Brain microvascular endothelial cell (primary cell): ENCODE measurements around the gene ZNF574.

Source experiments
- DNase-seq: peaks from one replicate; pipeline ENCODE4 v3.0.0-alpha.2; 2020
- H3K27ac ChIP-seq: fragments of 250-450 bp; sonication (Bioruptor Pico); 2 replicates; pipeline ENCODE4 v1.5.1; 2020; ENCODE audit warnings: mild to moderate bottlenecking, moderate library complexity
- H3K27me3 ChIP-seq: fragments of 250-450 bp; sonication (Bioruptor Pico); replicated peaks from 2 replicates; pipeline ENCODE4 v1.5.1; 2020; ENCODE audit warnings: mild to moderate bottlenecking
- H3K36me3 ChIP-seq: fragments of 250-450 bp; sonication (Bioruptor Pico); replicated peaks from 2 replicates; pipeline ENCODE4 v1.5.1; 2020; ENCODE audit warnings: mild to moderate bottlenecking
- H3K4me3 ChIP-seq: 2 replicates; pipeline ENCODE4 v1.5.1; 2011; ENCODE audit warnings: low read depth, mild to moderate bottlenecking, control low read depth, low read length, moderate library complexity
- in situ Hi-C: cut with HindIII; loops from 2 replicates; pipeline ENCODE4 v1.10.0; 2017; ENCODE audit warnings: low sequenced_read_pairs, low pct_ligation_motif_present
- TF ChIP-seq, protein P1 (sequence below): IDR thresholded peaks from 2 replicates; pipeline ENCODE4 v1.5.1; 2011; ENCODE audit warnings: low read depth, mild to moderate bottlenecking, moderate library complexity, low read length, control low read depth, inconsistent platforms; ENCODE audit errors: missing control alignments

Gene ZNF574

DNA sequence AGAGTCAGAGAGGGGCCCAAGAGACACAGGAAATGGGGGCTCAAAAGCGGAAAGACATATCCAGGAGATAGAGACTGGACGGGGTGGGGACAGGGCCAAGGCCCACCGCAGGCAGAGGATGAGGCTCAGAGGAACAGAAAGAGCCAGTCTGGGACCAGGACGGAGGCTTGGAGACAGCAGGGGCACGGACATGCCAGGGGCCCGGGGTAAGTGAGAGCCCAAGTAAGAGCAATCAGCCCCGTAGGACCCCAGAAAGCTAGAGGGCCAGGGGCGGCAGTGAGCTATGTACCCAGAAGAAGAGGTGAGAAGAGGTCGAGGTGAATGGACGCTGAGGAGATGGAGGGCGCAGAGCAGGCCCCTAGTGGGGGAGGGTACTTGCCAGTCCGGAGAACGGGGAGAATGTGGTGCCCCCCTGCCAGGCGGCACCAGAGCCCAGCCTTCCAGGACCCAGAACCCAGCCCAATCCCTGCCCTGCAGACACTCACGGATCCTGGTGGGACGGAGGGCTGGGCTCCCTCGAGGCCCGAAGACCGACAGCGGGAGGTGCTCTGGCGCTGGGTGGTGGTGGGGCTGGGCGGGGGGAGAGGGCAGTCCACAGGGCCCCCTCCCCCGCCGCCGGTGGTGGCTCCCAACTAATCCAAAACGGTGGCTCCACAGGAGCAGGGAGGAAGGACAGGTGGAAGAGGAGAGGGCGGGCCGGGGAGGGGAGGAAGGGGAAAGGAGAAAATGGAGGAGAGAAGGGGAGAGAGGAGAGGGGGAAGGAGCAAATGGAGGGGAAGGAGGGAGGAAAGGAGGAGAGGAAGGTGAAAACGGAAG lies 7.0 kb upstream of the ZNF574 start:
- no peaks in the 10 kb centered on the region for H3K36me3 ChIP-seq
- H3K27ac ChIP-seq: no peak overlapping the region
- TF ChIP-seq, protein P1, sequence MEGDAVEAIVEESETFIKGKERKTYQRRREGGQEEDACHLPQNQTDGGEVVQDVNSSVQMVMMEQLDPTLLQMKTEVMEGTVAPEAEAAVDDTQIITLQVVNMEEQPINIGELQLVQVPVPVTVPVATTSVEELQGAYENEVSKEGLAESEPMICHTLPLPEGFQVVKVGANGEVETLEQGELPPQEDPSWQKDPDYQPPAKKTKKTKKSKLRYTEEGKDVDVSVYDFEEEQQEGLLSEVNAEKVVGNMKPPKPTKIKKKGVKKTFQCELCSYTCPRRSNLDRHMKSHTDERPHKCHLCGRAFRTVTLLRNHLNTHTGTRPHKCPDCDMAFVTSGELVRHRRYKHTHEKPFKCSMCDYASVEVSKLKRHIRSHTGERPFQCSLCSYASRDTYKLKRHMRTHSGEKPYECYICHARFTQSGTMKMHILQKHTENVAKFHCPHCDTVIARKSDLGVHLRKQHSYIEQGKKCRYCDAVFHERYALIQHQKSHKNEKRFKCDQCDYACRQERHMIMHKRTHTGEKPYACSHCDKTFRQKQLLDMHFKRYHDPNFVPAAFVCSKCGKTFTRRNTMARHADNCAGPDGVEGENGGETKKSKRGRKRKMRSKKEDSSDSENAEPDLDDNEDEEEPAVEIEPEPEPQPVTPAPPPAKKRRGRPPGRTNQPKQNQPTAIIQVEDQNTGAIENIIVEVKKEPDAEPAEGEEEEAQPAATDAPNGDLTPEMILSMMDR: no peak
- in situ Hi-C loops: no loop called here
- DNase-seq: no peak
- H3K4me3 ChIP-seq: no peak overlapping the region
- peaks cover 27% of the 10 kb centered on the region for H3K27me3 ChIP-seq

DNA sequence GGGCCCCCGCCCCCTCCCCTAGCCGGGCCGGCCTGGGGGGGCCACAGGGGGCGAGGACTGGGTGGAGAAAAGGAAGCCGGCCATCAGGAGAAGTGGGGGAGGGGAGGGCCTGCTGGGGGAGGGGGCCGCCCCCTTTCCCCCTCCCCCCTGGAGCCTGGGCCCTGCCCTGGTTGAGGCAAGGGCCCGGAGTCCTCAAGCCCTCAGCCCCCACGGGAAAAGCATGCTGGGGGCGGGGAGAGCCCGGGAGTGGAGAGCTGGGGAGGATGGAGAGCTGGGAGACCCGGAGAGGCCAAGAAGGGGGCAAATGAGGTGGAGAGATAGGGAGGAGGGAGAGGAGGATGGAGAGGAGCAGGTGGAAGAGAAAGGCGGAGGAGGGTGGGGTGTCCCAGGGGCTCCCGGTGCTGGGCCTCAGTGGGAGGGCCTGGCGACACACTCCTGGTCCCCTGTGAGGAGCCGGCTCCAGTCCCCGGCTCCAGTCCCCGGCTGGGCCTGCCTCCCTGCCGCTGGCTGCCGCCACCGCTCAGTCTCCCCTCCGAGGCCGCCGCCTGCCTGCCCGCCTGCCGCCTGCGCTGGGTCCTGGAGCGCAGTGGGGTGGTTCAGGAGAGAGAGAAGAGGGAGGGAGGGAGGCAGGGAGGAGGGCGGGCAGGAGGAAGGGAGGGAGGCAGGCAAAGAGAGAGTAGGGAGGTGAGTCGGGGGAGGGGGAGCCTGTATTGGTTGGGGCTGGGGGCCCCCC lies 6.2 kb upstream of the ZNF574 start, which contains the start of gene GRIK5:
Gene GRIK5, minus strand, starts transcription at position 588 of the 733 bp plus-strand sequence. CDS start 4,436 bp downstream, outside the sequence.
- DNase-seq: no peak
- in situ Hi-C loops: no loop called here
- Histone ChIP-seq H3K27me3 (peaks cover 27% of the 10 kb centered on the region), H3K36me3 (no peaks in the 10 kb centered on the region), H3K27ac (no peak within 1 kb of the TSS), H3K4me3 (no peak within 1 kb of the TSS)
- TF ChIP-seq, protein P1: no peak

- Histone ChIP-seq H3K27ac (no peak overlapping the region), H3K27me3 (peaks cover 27% of the 10 kb centered on the region), H3K36me3 (no peaks in the 10 kb centered on the region), H3K4me3 (no peak overlapping the region)
- in situ Hi-C loops: no loop called here
- TF ChIP-seq, protein P1: no peak
- no peak for DNase-seq
Observed at GRCh38 chr19:42071247-42071646, 4.7 kb upstream of the ZNF574 start.

DNA sequence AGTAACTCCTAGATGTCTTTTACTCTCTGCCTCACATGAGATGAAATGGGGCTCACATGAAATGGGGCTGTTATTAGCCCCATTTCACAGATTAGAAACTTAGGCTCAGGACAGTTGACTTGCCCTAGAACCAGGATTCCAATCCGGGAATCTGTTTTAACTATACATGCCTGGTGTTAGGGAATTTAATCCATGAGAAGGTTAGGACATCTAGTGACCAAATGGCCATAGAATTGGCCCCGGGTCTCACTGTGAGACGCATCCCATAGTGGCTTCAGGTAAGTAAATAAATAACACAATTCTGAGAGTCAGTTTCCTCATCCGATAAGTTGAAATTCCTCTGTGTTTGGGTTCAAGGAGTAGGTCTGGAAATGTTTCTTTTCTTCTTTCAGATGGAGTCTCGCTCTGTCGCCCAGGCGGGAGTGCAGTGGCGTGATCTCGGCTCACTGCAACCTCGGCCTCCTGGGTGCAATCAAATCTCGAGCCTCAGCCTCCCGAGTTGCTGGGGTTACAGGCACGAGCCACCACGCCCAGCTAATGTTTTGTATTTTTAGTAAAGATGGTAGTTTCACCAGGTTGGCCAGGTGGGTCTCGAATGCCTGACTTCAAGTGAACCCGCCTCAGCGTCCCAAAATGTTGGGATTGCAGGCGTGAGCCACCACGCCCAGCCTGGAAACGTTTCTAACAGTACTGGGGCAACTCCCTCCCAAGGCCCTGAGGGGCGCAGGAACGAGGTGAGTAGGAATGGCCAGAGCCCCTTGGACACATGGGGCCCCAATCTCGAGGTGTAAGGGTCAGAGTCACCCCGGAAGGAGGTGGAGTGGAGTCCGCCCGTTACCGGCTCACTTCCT lies 1.2 kb upstream of the ZNF574 start:
- Histone ChIP-seq H3K36me3 (peaks cover 13% of the 10 kb centered on the region), H3K27me3 (peaks cover 3% of the 10 kb centered on the region), H3K4me3 (peak overlapping the region; percentile 78), H3K27ac (peak overlapping the region; percentile 92)
- TF ChIP-seq, protein P1: no peak
- no peak for DNase-seq
- in situ Hi-C loops: no loop called here

DNA sequence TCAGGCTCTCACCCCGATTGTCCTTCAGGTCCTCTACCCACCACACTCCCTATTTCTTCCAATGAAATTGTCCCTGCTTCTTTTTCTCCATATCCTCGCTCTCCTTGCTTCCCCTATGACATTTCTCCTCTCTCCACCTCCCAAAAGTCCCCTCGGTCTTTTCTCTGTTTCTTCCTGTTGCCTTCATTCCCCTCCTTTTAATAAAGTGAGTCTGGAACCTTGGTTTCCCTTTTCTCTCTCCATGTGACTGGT lies 676 bp upstream of the ZNF574 start:
- DNase-seq: no peak
- TF ChIP-seq, protein P1: no peak

More for the DNA sequence above, 676 bp upstream of the ZNF574 start:
- H3K4me3 ChIP-seq: peak overlapping the region; percentile 78
- H3K36me3 ChIP-seq: peaks cover 18% of the 10 kb centered on the region
- in situ Hi-C loops: no loop called here
- peak overlapping the region; percentile 92 for H3K27ac ChIP-seq
- no peaks in the 10 kb centered on the region for H3K27me3 ChIP-seq
